K562 (cell line): ENCODE results near the gene HKDC1. TPM values are rescaled to one million over a fixed set of nuclear protein-coding genes. Genes with fewer than 3 reads are reported as not detected.
A peak's percentile ranks its signal among the peaks of the same experiment; 100 is the strongest.

Source experiments
- ARID3A ChIP-seq: IDR thresholded peaks from 2 replicates; pipeline ENCODE4 v1.6.1; 2012; ENCODE audit warnings: low read depth, low read length, improper control_type of control experiment, borderline replicate concordance
- CEBPB ChIP-seq: fragments of 450-650 bp; IDR thresholded peaks from 2 replicates; pipeline ENCODE4 v1.6.1; 2016; ENCODE audit warnings: missing genetic modification characterization, missing compliant biosample characterization
- CEBPG ChIP-seq, 3 experiments: fragments of 200-800 bp in 1 of 3; sonication (Bioruptor generic) in 1 of 3; sonication (generic) in 1 of 3; formaldehyde crosslinking in 1 of 3; IDR thresholded peaks in 2 of 3; conservative IDR thresholded peaks in 1 of 3; 2 replicates each; pipeline versions ENCODE4 v1.6.1 to v1.8.0; 2016 to 2022; ENCODE audit warnings: missing compliant biosample characterization in 2 of 3, missing genetic modification characterization in 2 of 3, mild to moderate bottlenecking in 1 of 3, missing genetic modification reagents in 1 of 3
- KDM1A ChIP-seq, 2 experiments: fragments of 450-650 bp; IDR thresholded peaks; 2 replicates each; pipeline ENCODE4 v1.6.1; 2016; ENCODE audit warnings: mild to moderate bottlenecking in 2 of 2
- KLF13 ChIP-seq: fragments of 450-650 bp; IDR thresholded peaks from 2 replicates; pipeline ENCODE4 v1.6.1; 2016; ENCODE audit warnings: missing genetic modification characterization, low read depth, mild to moderate bottlenecking, missing compliant biosample characterization, moderate library complexity, borderline replicate concordance
- NFYB ChIP-seq: IDR thresholded peaks from 2 replicates; pipeline ENCODE4 v1.6.1; 2011; ENCODE audit warnings: mild to moderate bottlenecking, moderate library complexity; ENCODE audit not compliant: insufficient read length; ENCODE audit errors: extremely low read depth
- POLR2G ChIP-seq: fragments of 200-400 bp; formaldehyde crosslinking; IDR thresholded peaks from 2 replicates; pipeline ENCODE4 v1.6.1; 2017; ENCODE audit warnings: low read depth, mild to moderate bottlenecking, antibody characterized with exemption, low read length, moderate library complexity
- RCOR1 ChIP-seq, 2 experiments: IDR thresholded peaks; 2 replicates each; pipeline ENCODE4 v1.6.1; 2012; ENCODE audit warnings: low read depth in 2 of 2, low read length in 2 of 2, borderline replicate concordance in 1 of 2, improper control_type of control experiment in 1 of 2
- ZNF280B ChIP-seq: fragments of 250-450 bp; sonication (Bioruptor Pico); IDR thresholded peaks from 2 replicates; pipeline ENCODE4 v1.5.1; 2021; ENCODE audit warnings: mild to moderate bottlenecking
- ZNF384 ChIP-seq: IDR thresholded peaks from 2 replicates; pipeline ENCODE4 v1.6.1; 2012; ENCODE audit warnings: low read depth, low read length, improper control_type of control experiment
- polyA plus RNA-seq, 8 experiments: library from polyadenylated mRNA; depleted of rRNA in 4 of 8; stranded (reverse) in 5 of 8; unstranded in 3 of 8; fragments of >200 nt; fragmentation: Nextera tagmentation in 2 of 8; fragmentation: Illumina TruSeq in 1 of 8; extraction: Ambion mirVana in 2 of 8; extraction: Trizol in 1 of 8; gene quantifications; 2 replicates each; pipeline versions ENCODE4 v1.2.1 to v1.2.3, GENCODE V29; 2011 to 2014; ENCODE audit warnings: inconsistent platforms in 1 of 8, missing spikeins in 1 of 8
- total RNA-seq, 7 experiments: library from RNA; depleted of rRNA in 6 of 7; stranded (reverse); fragments of >200 nt in 6 of 7; fragmentation: Illumina TruSeq in 2 of 7; extraction: Trizol in 2 of 7; gene quantifications; 2 replicates each; pipeline versions ENCODE4 v1.2.1 to v1.2.3, GENCODE V29; 2011 to 2021; ENCODE audit warnings: low replicate concordance in 1 of 7
- TF ChIP-seq, protein P1 (sequence below): fragments of 450-650 bp; formaldehyde crosslinking; IDR thresholded peaks from 2 replicates; pipeline ENCODE4 v1.4.0; 2020; ENCODE audit warnings: mild to moderate bottlenecking, moderate library complexity

Gene HKDC1
- total and polyA plus RNA-seq, 9 of the 15 experiments (the other 6 are each of a cell fraction or from before 2014, with no cell fraction given): 0.04 to 0.22 (median 0.11) TPM; not detected in 5

- TF ChIP-seq ZNF280B (CRISPR knock-in tag) (no peak), ZNF384 (no peak), ARID3A (no peak), RCOR1 (IDR thresholded peaks at IDR 0.05; ENCODE audit: borderline replicate concordance in 1 of 2, low read depth in 2 of 2, low read length in 2 of 2) (peak in 1 of 2 experiments; percentile 38; a peak in 1 of 4 replicates), KLF13 (tag) (no peak), NFYB (no peak), CEBPG (CRISPR knock-in tag; IDR thresholded peaks at IDR 0.05) (no peak), CEBPG (tag; conservative IDR thresholded peaks at IDR 0.05 in 1 of 2, IDR thresholded peaks at IDR 0.05 in 1 of 2) (peak in 1 of 2 experiments; percentile 54; a peak in 2 of 4 replicates), POLR2G (no peak), KDM1A (IDR thresholded peaks at IDR 0.05) (peak; percentile 82 to 88), CEBPB (tag) (peak; percentile 83)
- TF ChIP-seq, protein P1, sequence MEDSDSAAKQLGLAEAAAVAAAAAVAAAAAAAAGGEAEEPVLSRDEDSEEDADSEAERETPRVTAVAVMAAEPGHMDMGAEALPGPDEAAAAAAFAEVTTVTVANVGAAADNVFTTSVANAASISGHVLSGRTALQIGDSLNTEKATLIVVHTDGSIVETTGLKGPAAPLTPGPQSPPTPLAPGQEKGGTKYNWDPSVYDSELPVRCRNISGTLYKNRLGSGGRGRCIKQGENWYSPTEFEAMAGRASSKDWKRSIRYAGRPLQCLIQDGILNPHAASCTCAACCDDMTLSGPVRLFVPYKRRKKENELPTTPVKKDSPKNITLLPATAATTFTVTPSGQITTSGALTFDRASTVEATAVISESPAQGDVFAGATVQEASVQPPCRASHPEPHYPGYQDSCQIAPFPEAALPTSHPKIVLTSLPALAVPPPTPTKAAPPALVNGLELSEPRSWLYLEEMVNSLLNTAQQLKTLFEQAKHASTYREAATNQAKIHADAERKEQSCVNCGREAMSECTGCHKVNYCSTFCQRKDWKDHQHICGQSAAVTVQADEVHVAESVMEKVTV (CRISPR knock-in tag): no peak
Observed at GRCh38 chr10:69268761-69269416, 48.8 kb downstream of the HKDC1 start (continued).
